ENCODE results near the gene SPEN.

DNA sequence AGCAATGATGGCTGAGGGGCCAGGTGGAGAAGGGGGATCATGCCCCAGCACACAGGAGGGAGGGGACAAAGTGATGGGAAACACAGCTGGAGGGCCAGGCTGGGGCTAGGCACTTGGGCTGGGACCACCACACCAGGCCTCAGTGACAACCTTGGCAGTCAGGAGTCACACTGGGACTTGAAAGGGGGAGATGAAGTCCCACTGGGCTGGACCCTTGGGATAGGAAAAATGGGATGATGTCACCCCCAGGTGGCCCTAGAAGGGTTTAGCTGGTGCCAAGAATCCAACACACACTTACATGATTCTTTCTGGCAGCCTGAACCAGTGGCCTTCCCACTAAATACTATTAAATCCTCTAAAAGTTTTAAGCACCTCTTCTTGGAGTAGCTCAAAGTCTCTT, 111.3 kb downstream of the SPEN start:
- TF ChIP-seq, protein P1, sequence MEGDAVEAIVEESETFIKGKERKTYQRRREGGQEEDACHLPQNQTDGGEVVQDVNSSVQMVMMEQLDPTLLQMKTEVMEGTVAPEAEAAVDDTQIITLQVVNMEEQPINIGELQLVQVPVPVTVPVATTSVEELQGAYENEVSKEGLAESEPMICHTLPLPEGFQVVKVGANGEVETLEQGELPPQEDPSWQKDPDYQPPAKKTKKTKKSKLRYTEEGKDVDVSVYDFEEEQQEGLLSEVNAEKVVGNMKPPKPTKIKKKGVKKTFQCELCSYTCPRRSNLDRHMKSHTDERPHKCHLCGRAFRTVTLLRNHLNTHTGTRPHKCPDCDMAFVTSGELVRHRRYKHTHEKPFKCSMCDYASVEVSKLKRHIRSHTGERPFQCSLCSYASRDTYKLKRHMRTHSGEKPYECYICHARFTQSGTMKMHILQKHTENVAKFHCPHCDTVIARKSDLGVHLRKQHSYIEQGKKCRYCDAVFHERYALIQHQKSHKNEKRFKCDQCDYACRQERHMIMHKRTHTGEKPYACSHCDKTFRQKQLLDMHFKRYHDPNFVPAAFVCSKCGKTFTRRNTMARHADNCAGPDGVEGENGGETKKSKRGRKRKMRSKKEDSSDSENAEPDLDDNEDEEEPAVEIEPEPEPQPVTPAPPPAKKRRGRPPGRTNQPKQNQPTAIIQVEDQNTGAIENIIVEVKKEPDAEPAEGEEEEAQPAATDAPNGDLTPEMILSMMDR (IDR thresholded peaks at IDR 0.05; ENCODE audit: low read length), result no peak
- TF ChIP-seq EZH2 (IDR thresholded peaks at IDR 0.05; ENCODE audit: borderline replicate concordance, low read length), result no peak
